ENCODE results near the gene NRIP2.

The NRIP2 gene

DNA sequence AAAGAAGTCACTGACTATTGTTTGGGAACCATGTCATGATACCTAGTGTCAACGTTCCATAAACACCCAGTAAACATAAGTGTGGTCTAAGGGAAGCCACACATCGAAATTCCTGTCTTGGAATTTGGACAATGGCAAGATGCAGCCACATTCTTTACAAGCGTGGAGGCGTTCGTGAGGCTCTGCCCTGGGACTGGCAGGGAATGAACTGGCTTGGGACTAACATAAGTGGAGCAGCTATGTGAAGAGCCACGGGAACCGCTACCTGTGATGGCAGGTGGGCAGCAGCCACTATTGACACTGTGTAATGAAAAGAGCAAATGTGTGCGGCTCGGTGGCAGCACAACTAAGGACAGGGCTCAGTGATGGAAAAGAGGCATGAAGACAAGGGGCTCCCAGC, 10.0 kb upstream of the NRIP2 start:
- no peak for DNase-seq (ENCODE audit: low read depth)

DNA sequence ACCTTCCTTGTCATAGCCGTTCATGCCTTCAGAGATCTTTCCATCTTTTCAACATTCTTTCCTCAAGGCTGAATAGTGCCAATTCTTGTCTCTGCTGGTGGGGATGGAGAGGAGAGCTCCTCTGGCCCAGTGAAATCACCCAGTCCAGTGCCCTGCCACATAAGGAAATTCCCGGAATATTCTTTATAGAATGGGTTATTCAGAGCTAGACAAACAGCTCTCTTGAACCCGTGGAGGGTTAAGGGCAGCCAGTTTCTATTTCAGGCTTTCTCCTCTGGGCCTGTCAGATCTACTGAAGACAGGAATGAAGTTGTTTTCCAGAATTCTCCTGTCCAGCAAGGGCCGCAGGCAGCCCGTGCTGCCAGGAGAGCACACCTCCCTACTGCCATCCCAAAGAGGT, 8.1 kb upstream of the NRIP2 start:
- no peak for DNase-seq (ENCODE audit: low read depth)

- DNase-seq (ENCODE audit: low read depth) = no peak
Measured at GRCh38 chr12:2841056-2841650, 6.3 kb upstream of the NRIP2 start.

DNA sequence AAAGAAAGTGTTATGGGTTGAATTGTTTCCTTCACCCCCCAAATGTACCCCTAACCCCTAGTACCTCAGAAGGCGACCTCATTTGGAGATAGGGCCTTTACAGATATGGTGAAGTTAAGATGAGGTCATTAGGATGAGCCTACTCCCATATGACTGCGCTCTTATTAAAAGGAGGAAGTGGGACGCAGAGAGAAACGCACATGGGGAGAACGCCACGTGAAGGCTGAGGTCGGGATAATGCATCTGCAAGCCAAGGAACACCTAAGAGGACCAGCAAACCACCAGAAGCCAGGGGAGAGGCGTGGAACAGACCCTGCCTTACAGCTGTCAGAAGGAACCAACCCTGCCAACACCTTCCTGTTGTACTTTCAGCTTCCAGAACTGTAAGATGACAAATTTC, 1.7 kb upstream of the NRIP2 start:
- no peak for DNase-seq (ENCODE audit: low read depth)

DNA sequence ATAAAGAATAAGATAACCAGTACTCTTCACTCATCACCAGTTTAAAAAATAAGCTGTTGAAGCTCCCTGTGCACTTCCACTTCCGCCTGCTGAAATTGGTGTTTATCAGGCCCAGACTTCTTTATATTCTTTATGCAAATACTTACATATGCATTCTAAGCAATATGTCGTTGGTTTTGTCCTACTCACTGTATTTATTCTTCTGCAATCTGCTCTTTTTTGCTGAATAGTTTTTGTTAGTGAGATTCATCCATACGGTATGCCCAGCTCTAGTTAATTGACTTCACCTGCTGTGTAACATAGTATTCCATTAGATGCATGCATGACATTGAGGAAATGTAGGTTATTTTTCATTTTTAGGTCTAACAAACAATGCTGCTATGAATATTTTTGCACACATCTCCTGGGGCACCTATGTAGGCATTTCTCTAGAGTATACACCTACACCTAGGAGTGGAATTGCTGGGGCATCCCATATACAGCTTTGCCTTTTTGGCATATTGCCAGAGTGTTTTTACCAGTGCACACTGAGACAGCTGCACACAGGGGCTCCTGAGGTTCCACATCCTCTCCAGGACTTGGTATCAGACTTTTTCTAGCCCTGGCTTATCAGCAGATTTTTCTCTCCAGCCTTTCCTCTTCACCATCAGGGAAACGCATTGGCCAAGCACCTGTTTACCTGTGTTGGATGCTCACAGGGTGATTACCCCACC, 1.0 kb upstream of the NRIP2 start:
- no peak for DNase-seq (ENCODE audit: low read depth)

GRCh38 chr12:2833810-2834209, 1.0 kb downstream of the NRIP2 start:
- no peak for DNase-seq (ENCODE audit: low read depth)

DNA sequence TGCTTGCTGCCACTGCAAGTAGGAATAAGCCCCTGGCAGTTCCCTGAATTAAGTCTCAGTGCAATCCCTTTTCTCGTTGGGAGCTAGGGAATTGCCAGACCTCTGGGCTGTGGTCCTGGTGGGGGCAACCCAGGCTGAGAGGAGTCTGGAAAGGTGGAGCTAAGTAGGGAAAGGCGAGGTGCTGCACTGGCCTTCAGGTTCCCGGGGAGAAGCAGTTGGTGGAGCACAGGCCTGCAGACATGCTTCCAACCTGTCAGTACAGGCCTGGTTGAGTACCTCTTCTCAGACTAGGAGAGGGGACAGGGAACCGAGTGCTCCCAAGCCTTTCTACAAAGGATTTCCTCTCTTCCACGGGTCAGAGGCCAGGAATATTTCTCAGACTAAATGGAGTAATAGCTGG, 1.5 kb downstream of the NRIP2 start:
- DNase-seq (ENCODE audit: low read depth) = no peak

DNA sequence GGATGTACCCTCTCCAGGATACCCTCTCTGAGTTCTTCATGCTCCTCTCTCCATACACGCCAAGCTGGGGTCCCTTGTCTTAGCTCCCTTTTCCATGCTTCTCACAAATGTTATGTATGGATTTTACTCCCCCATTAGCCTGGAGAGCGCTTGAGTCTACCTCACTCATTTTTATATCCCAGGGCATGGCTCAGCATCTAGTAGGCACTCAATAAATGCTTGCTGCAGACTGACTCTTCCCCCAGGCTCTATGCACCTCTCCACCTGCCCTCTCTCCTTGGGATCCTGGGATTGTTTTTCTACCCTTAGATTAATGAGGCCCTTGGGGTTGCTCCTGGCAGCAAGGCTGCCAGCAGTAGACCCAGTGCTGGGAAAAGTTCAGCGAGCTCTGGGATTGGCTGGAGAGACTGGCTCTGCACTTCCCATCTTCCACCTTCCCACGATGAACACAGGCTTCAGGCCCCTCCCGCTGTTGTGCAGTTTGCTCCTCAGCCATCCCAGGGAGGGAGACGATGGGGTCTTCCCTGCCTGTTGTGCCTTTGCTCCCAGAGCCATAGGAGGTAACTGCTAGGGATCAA, 2.2 kb downstream of the NRIP2 start:
- no peak for DNase-seq (ENCODE audit: low read depth)

DNA sequence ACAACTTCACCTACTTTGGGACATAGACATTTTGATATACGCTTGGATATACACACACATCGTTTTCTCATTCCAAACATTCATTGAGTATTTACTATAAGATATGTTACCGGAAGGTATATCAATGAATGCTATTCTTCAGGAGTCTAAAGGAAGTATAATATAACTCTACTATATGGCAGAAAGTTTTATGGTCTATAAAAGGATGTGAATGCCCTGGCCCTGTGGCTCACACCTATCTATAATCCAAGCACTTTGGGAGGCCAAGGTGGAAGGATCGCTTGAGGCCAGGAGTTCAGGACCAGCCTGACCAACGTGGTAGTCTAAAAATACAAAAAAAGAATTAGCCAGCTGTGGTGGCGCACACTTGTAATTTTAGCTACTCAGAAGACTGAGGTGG, 5.6 kb downstream of the NRIP2 start:
- DNase-seq (ENCODE audit: low read depth) = no peak

DNA sequence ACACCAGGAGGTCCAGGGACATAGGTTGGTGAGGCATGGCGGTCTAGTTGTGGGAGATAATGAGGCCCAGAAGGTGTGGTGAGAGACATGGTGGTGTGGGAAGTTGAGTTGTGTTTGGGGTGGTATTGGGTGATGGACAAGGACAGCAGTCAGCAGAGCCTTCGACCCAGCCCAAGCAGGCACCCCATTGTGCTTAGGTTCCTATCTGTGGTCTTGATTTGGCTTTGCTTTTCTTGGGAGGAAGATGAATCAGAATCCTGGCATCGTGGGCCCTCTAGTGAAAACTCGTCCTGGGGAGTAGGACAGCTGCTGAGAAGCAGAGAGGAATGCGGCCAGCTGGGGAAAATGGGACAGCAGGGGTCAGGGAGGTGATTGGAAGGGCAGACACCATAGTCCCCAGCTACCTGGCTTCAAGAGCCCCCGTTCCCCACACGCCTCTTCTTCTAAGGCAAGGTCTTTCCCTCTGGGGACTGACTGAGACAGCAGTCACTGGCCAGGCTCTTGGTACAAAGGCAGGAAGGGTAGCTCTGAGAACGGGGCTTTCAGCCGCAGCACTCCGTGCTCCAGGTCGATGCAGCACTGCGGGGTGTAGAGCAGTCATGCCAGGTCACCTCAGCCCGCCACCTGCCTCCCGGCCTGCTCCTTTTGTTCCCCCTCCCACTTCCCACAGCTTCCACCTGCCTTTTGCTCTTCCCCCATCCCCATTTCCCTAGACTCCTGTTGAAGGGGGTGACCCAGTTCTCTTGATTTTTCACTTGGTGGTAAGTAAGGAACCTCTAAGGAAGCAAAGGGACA, 7.9 kb downstream of the NRIP2 start:
- DNase-seq (ENCODE audit: low read depth) = no peak

DNA sequence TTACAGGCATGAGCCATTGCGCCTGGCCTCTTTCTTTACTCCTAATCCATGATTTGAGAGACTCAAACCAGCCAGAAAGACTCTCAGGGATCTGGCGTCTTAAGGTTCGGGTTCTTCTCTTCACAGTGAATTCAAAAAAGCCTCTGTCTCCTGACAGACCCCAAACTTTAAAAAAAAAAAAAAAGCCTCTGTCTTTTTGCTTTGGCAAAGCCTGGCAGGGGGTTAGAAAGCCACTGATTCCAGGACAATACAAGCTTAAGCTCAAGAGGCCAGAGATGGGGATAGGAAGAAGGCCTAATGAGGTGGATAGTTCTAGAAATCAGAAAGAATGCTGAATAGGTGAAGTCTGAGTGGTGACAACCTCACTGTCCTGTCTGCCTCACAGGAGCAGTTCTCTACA, 8.8 kb downstream of the NRIP2 start:
- DNase-seq (ENCODE audit: low read depth) = no peak

GRCh38 chr12:2825132-2825531, 9.7 kb downstream of the NRIP2 start:
- DNase-seq (ENCODE audit: low read depth) = no peak

DNA sequence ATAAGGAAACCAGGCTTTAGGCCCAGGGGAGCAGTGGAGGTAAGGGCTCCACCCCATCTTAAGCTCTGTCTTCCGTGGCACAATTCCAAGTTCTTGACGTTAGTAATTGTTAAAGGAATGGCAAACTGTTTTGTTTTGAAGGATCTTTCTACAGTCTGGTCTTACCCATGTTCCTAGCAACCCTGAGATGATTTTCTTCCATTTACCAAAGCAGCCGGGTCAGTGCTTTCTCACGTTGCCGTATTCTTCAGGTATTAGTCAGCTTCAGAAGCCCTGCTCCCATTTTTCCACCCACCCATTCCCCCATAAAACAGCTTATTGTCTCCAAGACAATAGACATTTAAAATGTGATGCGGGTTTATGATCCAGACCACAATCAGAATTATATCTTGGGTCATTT, 10.3 kb downstream of the NRIP2 start:
- no peak for DNase-seq (ENCODE audit: low read depth)

GRCh38 chr12:2823483-2823882, 11.4 kb downstream of the NRIP2 start:
- no peak for DNase-seq (ENCODE audit: low read depth)

GRCh38 chr12:2820432-2820831, 14.4 kb downstream of the NRIP2 start:
- DNase-seq (ENCODE audit: low read depth) = no peak

DNA sequence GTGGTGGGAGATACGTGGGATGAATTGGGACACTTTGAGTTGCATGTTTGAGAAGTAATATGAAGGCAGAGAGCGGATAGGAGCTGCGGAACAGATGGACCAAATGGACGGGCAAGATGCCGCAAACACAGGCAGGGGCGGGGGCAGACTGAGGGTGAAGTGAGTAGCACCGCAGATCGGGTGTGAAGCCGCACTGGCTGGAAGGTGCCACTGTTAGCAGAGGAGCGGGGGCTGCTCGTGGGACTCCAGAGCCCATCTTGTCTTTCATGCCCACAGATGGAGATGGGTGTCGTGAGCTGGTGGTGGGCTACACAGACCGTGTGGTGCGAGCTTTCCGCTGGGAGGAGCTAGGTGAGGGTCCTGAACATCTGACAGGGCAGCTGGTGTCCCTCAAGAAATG, 15.0 kb downstream of the NRIP2 start:
- DNase-seq (ENCODE audit: low read depth) = no peak

DNA sequence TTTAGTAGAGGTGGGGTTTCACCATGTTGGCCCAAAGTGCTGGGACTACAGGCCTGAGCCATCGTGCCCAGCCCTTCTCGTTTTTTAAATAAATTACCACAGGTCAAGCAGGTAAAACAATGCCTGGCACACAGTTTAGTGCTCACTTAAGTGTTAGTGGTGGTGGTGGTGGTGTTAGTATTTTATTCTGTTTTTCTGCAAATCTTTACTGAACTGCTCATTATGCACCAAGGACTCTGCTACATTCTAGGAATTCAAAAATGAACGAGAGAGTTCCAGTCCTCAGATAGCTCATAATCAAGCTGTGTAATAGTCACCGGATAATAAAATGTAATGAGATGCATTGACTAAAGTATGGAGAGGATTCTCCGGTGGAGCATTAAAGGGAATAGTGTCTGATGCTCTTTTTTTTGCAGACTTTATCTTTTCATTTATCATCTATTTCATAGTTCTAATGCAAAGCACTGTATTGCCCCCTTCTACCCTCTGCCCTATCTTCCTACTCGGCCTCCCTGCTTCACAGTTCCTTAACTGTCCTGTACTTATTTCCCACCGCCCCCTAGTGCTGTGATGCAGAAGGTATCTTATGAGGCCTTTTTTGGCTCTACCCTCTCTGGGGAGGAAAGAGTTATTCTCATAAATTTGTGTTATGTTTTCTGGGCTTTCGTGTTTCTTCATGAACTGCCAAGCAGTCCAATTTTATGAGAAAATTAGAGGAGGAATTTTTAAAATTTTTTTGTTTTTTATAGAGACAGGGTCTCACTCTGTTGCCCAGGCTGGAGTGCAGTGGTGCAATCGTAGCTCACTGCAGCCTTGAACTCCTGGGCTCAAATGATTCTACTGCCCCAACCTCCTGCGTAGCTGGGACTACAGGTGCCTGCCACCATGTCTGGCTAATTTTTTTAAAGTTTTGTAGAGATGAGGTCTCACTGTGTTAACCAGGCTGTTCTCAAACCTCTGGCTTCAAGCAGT, 21.3 kb downstream of the NRIP2 start:
- DNase-seq (ENCODE audit: low read depth) = no peak

GRCh38 chr12:2812290-2813213, 22.3 kb downstream of the NRIP2 start, which contains the start of gene ITFG2:
TSS of gene ITFG2 (plus strand) at chr12:2812668. CDS start at chr12:2812761, 93 bp downstream.
- DNase-seq (ENCODE audit: low read depth) = peak; percentile 92

GRCh38 chr12:2811801-2812200, 23.0 kb downstream of the NRIP2 start:
- no peak for DNase-seq (ENCODE audit: low read depth)

DNA sequence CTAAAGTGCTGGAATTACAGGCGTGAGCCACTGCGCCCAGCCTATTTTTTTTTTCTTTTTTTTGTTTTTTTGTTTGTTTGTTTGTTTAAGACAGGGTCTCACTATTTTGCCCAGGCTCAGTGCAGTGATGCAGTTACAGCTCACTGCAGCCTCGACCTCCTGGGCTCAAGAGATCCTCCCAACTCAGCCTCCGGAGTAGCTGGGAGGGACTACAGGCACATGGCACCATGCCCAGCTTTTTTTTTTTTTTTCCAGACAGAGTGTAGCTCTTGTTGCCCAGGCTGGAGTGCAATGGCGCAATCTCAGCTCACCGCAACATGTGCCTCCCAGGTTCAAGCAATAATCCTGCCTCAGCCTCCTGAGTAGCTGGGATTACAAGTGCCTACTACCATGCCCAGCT, 28.1 kb downstream of the NRIP2 start:
- DNase-seq (ENCODE audit: low read depth) = no peak

DNA sequence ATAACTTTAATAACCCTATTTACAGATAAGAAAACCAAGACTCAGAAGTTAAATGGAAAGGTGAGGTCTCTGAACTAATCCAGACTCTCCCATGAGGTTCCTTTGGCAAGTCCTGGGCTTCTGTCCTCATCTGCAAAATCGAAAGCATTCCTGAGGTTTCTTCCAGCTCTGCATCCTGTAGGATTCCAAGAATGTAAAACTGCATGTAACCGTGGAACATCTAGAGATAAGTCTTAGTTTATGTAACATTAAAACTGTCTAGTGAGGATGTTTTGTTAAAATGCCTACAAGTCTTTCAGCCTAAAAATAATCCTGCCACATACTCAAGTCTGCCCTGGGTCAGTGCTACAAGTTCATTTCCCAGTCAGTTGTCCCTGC, 29.7 kb downstream of the NRIP2 start:
- no peak for DNase-seq (ENCODE audit: low read depth)

All from stimulated activated CD8-positive, alpha-beta memory T cell treated with anti-CD3 and anti-CD28 coated beads, Interleukin-12 subunit alpha, Interleukin-12 subunit beta, amount 100 ng/mL, for 1 hour (primary cell).